Duodenal mucosa (tissue), 2 donors: ENCODE results near the gene ADCY3.
"Not testable (repeated sequence)": the region's sequence is repeated elsewhere in the genome, so short reads cannot be mapped to it uniquely, and the experiment has no call there.

Experiments used
- H3K27ac ChIP-seq: one replicate; pipeline ENCODE4 v1.7.0; 2013; ENCODE audit warnings: low read depth, low read length
- H3K27me3 ChIP-seq, 2 donors: one replicate each; pipeline ENCODE4 v1.7.0; 2013; ENCODE audit warnings: low read length in 2 of 2, control low read depth in 1 of 2; ENCODE audit not compliant: insufficient read depth in 2 of 2, control insufficient read depth in 1 of 2
- H3K36me3 ChIP-seq, 2 donors: one replicate each; pipeline ENCODE4 v1.7.0; 2013; ENCODE audit warnings: low read length in 2 of 2, control low read depth in 1 of 2; ENCODE audit not compliant: insufficient read depth in 2 of 2, control insufficient read depth in 1 of 2
- H3K4me1 ChIP-seq, 2 donors: one replicate each; pipeline ENCODE4 v1.7.0; 2013; ENCODE audit warnings: low read length in 2 of 2, control low read depth in 1 of 2; ENCODE audit not compliant: insufficient read depth in 2 of 2, control insufficient read depth in 1 of 2
- H3K4me3 ChIP-seq, 2 donors: one replicate each; pipeline ENCODE4 v1.7.0; 2013; ENCODE audit warnings: low read length in 2 of 2, low read depth in 1 of 2
- H3K9ac ChIP-seq, 2 donors: one replicate each; pipeline ENCODE4 v1.7.0; 2013; ENCODE audit warnings: low read length in 2 of 2, low read depth in 1 of 2
- H3K9me3 ChIP-seq, 2 donors: one replicate each; pipeline ENCODE4 v1.7.0; 2013; ENCODE audit warnings: low read length in 2 of 2, control low read depth in 1 of 2; ENCODE audit not compliant: control insufficient read depth in 1 of 2

The ADCY3 gene

DNA sequence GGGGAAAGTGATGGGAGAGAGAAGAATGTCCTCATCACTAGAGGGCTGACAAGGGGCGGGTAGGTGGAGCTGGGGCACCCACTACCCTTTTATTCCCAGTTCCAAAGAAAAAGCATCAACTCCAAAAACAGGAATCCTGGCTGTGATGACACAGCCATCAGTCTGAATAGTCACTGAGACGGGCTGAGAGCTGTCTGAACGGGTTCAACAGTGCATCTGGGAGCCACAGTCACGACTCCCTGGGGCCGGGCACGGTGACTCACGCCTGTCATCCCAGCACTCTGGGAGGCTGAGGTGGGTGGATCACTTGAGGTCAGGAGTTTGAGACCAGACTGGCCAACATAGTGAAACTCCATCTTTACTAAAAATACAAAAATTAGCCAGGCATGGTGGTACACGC, 84.6 kb downstream of the ADCY3 start:
- not testable (repeated sequence) for H3K4me1 ChIP-seq, H3K9me3 ChIP-seq, H3K9ac ChIP-seq, H3K27ac ChIP-seq, H3K4me3 ChIP-seq, H3K27me3 ChIP-seq
- H3K36me3 ChIP-seq, result peaks cover 6 to 23% of the 10 kb centered on the region in 2 donors

DNA sequence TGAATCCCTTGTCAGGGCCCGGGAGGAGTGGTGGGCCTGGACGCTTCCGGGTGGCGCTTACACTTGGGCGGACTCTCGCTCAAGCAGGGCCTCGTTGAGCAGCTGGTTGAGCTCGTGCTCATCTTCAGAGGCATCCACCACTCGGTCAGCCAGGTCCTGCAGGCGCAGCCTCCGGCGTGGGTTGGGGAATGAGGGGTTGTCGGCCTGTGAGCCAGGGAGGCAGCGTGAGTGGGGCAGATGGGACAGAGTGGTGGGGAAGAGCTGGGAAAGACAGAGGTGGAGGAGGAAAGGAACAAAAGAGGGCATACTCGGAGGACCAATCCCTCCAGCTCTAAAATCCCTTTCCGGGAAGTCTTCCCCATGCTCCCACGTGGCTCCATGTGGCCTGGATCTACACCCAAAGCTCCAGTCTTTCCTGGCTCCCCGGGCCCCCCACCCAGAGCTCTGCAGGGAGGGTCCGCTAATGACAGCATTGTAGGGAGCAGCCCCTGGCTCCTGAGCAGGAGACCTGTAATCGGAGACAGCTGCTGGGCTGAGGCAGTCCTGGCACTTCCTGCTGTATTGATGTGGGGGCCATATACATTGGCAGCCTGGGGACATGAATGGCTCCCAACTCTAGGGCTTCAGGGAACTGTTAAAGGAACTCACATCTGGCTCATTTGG, 85.2 kb downstream of the ADCY3 start:
- Histone ChIP-seq H3K27me3 (no peaks in the 10 kb centered on the region), H3K27ac (no peak overlapping the region), H3K9me3 (no peaks in the 10 kb centered on the region), H3K4me1 (peaks cover 0 to 7% of the 10 kb centered on the region in 2 donors), H3K9ac (no peak overlapping the region), H3K36me3 (peaks cover 6 to 23% of the 10 kb centered on the region in 2 donors), H3K4me3 (no peak overlapping the region)

GRCh38 chr2:24833821-24834732, 86.0 kb downstream of the ADCY3 start:
- Histone ChIP-seq H3K27me3 (no peaks in the 10 kb centered on the region), H3K9me3 (no peaks in the 10 kb centered on the region), H3K9ac (no peak overlapping the region), H3K36me3 (peaks cover 6 to 23% of the 10 kb centered on the region in 2 donors), H3K4me1 (peaks cover 0 to 7% of the 10 kb centered on the region in 2 donors), H3K4me3 (no peak overlapping the region), H3K27ac (no peak overlapping the region)

- peaks cover 6 to 23% of the 10 kb centered on the region in 2 donors for H3K36me3 ChIP-seq
- H3K9ac ChIP-seq, result no peak overlapping the region
- no peak overlapping the region for H3K27ac ChIP-seq
- H3K4me3 ChIP-seq, result no peak overlapping the region
- H3K27me3 ChIP-seq, result no peaks in the 10 kb centered on the region
- H3K4me1 ChIP-seq, result peaks cover 0 to 7% of the 10 kb centered on the region in 2 donors
- H3K9me3 ChIP-seq, result no peaks in the 10 kb centered on the region
These were observed 86.9 kb downstream of the ADCY3 start for GRCh38 chr2:24832931-24833701.

DNA sequence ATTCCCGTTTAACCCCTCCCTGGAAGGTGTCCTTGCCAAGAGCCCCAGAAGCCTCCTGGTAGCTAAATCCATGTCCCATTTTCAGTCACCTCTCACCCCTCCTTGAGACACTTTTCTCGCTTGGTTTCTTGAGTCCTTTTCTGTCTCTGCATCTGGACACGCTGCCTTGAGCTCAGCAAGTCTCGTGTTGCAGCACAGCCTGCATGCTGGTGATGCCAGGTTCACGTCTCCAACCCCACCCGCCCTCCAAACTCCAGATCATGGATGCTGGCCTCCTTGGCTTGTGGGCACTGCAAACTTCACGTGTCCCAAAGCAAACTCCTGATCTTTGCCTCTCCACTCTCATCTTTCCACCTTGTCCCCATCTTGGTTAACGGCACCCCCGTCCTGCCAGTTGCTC, 87.5 kb downstream of the ADCY3 start:
- Histone ChIP-seq H3K4me3 (no peak overlapping the region), H3K36me3 (peaks cover 4 to 20% of the 10 kb centered on the region in 2 donors), H3K27me3 (no peaks in the 10 kb centered on the region), H3K27ac (no peak overlapping the region), H3K9me3 (no peaks in the 10 kb centered on the region), H3K9ac (no peak overlapping the region), H3K4me1 (peaks cover 0 to 7% of the 10 kb centered on the region in 2 donors)

GRCh38 chr2:24832073-24832461, 88.0 kb downstream of the ADCY3 start:
- H3K9ac ChIP-seq, result no peak overlapping the region
- H3K27me3 ChIP-seq, result no peaks in the 10 kb centered on the region
- H3K27ac ChIP-seq, result no peak overlapping the region
- no peaks in the 10 kb centered on the region for H3K9me3 ChIP-seq
- H3K36me3 ChIP-seq, result peaks cover 2 to 18% of the 10 kb centered on the region in 2 donors
- H3K4me1 ChIP-seq, result peaks cover 0 to 12% of the 10 kb centered on the region in 2 donors
- H3K4me3 ChIP-seq, result no peak overlapping the region

GRCh38 chr2:24831221-24832072, 88.6 kb downstream of the ADCY3 start:
- Histone ChIP-seq H3K27ac (no peak overlapping the region), H3K9ac (no peak overlapping the region), H3K27me3 (no peaks in the 10 kb centered on the region), H3K36me3 (peaks cover 2 to 12% of the 10 kb centered on the region in 2 donors), H3K4me1 (peaks cover 0 to 17% of the 10 kb centered on the region in 2 donors), H3K9me3 (no peaks in the 10 kb centered on the region), H3K4me3 (no peak overlapping the region)

GRCh38 chr2:24830786-24831185, 89.3 kb downstream of the ADCY3 start:
- no peaks in the 10 kb centered on the region for H3K9me3 ChIP-seq
- peaks cover 0 to 17% of the 10 kb centered on the region in 2 donors for H3K4me1 ChIP-seq
- no peak overlapping the region for H3K27ac ChIP-seq
- no peak overlapping the region for H3K9ac ChIP-seq
- no peak overlapping the region for H3K4me3 ChIP-seq
- H3K36me3 ChIP-seq, result peaks cover 2 to 6% of the 10 kb centered on the region in 2 donors
- H3K27me3 ChIP-seq, result no peaks in the 10 kb centered on the region

DNA sequence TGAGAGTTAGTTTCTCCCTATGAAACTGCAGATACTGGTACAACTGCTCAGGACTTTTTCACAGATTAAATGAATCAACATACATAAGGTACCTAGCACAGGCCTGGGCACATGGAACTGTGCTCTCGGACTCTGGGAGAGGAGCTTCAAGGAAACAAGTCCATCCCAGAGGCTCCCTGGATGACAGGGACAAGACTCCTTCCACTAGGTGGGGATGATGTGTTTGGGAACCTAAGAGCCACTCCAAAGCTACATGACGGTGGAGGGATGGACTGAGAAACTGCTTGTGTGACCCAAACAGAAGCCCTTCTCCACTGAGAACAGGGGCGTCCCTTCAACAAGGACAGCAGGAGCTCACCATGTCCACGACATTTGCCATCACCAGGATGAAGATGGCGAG, 89.7 kb downstream of the ADCY3 start:
- Histone ChIP-seq H3K27me3 (no peaks in the 10 kb centered on the region), H3K9ac (no peak overlapping the region), H3K4me1 (peaks cover 0 to 17% of the 10 kb centered on the region in 2 donors), H3K36me3 (peaks cover 2 to 6% of the 10 kb centered on the region in 2 donors), H3K9me3 (no peaks in the 10 kb centered on the region), H3K27ac (no peak overlapping the region), H3K4me3 (no peak overlapping the region)
